Stimulated activated CD4-positive, alpha-beta T cell treated with anti-CD3 and anti-CD28 coated beads, Interleukin-1b, Interleukin-23, amount 100 ng/mL, for 48 hours (primary cell): ENCODE data around the gene SSX2IP.

Experiments used
- DNase-seq: peaks from one replicate; pipeline ENCODE4 v3.0.0-alpha.2; 2020

Gene SSX2IP

DNA sequence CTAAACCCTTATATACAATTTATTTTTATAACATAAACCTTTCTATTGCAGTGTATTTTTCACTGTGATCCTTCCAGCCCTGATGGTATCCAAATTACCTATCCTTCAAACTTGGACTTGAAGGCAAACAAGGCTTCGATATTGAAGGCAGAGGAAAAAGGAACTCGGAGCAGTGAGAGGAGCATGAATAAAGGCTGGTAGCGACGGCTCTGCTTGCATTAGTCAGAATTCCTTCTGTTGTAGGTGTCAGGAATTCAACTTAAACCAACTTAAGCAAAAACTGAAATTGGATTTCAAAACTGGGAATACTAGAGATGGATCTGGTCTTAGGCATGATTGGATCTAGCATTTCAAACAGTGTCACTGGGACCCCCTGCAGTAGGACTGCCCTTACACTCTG is 17.8 kb upstream of the SSX2IP start:
- DNase-seq: no peak

DNA sequence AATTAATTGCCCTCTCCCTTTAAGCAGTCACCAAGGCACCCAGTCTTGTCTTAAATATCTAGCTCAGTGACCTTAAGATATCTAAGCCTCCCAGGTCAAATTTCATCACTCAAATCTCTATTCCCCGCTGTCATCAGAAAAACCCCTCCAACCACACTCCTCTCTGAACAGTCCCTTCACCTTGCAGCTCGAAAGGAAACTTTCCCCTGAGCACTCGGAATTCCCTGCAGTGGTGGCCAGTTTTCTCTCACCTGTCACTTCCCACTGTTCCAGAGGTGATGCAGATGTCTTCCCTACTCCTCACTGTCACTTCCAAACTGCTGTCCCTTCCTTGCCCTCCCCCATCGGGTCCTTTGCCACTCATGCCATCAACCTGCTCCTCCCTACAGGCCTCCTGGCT is 15.3 kb upstream of the SSX2IP start:
- no peak for DNase-seq

DNA sequence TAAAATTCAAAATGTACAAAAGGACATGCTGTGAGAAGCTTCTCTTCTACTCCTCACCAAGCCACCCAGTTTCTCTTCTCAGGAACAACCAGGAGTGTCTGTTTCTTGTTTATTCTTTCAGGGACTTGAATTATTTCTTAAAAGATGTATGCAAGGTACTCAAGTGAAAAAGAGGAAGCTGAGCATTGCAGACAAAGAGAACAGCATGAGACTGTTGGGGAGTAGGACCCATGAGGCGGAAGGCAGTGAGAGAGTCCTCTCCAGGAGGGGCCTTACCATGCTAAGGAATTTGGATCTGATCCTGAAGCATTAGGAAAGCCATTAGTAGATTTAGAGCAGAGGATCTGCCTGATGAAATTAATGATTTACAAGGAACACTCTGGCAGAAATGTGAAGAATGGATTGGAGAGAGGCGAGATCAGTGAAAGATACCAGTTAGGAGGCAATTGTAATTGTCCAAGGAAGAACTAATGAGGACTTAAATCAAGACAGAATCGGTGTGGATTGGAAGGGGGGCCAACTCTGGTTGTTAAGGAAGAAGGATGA is 14.7 kb upstream of the SSX2IP start:
- DNase-seq: no peak

DNA sequence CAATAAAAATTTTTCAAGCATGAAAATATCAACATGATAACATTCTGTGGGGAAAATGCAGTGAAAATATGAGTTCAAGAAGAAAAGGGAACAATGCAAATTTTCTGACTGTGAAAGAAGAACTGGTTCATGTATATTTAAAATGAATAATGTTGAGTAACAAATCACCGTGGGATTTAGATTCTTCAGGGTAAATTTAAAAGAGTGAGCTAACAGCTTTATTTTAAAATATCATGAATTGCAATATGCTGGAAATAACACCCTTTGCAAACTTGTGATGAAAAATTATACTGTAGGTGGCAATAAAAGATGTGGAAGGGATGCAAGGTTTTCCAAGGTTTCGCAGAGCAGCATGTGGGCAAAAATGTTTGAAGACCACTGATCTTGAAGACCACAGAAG is 13.2 kb upstream of the SSX2IP start:
- no peak for DNase-seq

DNA sequence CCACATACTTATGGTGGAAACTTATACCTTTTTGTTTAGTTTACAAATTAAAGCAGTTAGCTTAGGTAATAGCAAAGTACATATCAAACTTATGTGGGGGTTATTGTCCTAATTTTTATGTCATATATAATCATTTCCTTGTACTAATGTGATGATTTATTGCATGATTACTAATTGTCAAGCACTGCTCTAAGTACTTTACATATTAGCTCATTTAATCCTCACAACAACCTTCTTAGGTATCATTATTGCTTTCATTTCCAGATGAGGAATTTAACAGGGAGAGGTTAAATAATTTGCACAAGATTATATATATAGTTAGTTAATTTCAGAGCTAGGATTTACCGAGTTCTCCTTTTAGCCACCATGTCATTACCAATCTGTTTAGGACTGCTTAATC is 11.9 kb upstream of the SSX2IP start:
- DNase-seq: no peak

DNA sequence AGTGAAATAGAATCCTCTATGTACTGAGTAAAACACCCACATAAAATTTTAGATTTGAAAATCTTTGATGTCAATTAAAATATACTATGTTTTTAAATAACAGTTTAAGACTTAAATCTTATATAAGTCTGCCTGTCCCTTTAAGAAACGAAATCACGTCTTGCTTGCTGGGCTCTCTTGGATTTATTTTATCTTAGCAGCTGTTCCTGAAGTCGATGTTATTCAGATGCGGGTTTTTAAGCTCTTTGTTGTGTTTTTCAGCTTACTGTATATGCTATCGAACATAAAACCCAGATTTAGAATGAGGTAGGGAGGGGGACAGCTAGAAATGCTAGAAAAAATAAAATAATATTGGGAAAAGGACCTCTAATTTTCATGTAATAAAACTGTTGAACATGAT is 11.1 kb upstream of the SSX2IP start:
- DNase-seq: no peak

DNA sequence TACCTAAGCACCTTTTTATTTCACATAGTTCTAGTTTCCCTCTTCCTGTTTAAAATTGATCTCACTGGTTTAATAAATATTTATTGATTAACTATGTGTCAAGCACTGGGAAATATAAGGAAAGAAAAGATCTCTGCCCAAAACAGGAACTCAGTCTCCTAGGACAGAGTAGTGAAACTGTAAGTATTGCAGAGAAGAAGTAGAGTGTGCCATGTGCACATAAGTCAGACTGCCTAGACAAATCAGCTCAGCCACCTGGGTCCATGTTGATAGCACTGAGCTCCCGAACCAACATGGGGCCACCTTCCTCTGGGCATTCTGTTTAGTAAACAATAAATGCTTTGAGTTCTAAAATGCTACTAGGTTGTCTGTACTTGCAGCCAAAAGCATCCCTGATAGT is 9.8 kb upstream of the SSX2IP start:
- DNase-seq: no peak

DNA sequence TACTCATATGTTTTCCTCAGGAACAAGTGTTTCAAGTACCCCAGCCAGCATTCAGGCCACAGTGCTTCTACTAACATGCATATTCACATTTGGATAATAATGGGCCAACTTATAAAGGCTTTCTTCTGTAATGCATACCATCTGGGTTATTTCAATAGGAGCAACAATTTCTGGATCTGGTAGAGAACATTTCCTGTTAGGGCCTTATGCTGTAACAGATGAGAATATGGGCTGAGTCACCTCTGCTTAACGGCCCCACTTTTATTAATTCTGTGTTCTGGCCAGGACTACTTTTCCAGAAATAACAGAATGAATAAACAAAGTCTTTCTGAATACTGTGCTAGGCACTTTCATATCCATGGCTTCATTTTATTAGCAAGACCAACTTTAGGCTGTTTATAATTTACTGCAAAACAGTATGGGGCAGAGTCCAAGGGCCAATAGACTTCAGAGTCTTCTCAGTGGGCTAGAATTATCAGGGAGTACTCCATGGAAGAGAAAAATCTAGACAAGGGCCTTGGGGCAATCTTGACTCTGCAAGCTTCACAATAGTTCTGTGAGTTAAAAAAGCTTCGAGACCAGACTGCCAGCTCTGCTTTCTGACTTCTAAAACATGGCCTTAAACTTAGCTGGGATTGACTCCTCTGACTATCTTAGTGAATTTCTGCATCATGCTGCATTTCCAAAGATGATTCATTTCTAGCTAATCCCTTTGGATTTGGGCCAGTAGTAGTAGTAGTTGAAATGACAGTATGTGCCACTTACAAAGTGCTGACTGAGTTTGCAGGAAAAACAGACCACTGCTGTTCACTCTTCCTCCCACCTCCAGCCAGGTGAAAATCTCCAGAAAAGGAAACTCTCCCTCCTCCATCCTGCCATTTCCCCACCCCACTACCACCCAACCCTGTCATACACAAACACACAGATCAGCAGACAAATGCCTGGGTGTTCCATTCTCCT is 8.2 kb upstream of the SSX2IP start:
- no peak for DNase-seq

DNA sequence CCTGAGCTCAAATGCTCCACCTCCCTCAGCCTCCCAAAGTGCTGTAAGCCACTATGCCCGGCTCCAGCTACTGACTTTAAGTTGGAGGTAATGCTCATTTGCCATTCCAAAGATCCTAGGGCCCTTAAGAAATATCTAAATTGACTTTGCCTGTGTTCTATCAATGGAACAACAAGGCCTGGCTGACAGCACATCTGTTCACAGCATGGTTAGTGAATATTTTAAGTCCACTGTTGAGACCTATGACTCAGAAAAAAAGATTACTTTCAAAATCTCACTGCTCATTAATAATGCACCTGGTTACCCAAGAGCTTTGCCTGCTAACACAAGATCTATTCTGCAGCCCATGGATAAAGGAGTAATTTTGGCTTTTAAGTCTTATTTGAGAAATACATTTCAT is 3.5 kb upstream of the SSX2IP start:
- DNase-seq: no peak

DNA sequence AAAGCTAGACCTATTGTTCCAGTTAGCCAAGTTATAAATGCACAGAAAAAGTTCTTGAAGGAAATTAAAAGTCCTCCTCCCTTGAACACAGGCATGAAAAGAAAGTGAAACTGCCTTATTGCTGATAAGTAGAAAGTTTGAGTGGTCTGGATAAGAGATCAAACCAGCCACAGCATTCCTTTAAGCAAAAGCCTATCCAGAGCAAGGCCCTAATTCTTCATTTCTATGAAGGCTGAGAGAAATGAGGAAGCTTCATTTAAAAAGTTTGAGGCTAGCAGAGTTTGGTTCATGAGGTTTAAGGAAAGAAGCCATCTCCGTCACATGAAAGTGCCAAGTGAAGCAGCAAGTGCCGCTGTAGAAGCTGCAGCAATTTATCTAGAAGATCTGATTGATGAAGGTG is 2.7 kb upstream of the SSX2IP start:
- DNase-seq: no peak

DNA sequence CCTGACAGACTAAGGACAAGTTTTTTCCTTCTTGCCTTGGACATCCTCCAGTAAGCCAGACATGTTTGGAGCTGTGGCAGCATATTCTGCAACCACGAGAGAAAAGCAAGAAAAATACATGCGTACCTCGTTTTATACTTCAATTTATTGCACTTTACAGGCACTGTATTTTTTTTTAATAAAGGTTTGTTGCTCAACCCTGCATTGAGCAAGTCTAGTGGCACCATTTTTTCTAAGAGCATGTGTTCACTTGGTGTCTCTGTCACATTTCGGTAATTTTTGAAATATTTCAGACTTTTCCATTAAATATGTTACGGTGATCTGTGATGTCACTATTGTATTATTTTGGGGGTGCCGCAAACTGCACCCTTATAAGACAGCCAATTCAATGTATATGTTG is 2.1 kb upstream of the SSX2IP start:
- DNase-seq: no peak

DNA sequence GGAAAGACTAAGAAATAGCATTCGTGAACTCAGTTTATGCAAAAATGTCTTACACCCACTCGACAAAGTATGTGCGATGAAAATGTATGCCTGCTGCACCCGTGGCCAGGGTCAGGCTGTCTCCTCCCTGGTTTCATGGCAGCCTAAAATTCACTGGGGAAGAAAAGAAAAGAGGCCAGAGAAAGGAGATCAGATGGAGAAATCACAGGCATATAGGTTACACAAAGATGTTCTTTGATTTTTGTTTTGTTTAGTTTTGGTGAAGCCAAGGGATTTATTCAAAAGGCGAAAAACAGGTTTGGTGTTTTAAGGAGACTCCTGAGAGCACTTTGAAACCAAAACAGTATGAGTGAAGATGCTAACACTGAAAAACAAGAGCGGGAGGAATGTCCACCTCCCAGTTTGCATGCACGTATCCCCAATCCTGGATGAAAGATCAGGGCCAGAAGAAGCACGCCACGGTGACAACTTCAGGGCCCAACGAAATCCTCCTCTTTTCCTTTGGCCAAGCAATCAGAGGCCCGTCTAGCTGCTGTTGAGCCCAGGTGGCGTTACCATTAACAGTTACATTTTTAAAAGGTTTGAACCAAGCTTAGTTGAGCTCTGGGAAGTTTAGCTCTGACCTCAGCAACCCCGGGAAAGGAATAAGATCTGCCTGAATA is 992 bp upstream of the SSX2IP start:
- no peak for DNase-seq

DNA sequence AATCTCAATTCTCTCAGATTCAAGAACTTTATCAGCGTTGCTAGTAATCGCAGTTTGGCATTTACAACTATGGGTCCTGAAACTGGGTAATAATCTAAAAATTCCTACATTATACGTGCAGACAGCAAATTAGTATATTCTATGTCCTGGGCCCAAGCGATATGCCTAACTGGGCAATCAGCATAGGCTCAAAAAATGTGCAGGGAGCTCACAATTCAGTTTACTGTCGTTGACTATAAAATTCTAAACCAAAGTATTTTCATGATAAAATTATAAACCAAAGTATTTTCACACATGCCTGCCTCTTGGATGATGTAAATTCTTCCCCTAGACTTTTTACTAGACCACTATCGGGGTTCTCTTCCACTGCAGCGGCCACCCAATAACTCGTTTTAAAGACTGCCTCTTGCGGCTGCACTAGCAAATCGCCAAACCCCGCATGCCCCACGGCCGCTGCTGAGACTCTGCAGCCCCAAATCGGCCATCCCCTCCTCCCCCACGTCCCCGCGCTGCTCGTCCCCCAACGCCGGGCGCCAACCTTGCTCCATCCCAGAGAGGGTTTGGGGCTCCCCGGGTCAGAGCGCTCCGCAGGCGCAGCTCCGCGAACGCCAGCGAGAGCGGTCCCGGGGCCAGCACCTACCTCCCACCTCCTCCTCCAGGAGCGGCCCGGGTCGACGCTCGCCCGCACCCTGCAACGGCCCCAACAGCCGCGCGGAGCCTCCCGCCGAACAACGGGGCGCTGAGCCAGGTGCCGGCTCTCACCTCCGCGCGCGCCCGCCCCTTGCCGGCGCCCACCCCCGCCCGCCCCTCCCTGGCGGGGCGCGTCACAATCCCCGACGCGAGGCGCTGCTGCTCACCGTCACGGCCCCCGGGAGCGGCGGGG is 506 bp downstream of the SSX2IP start:
- no peak for DNase-seq

DNA sequence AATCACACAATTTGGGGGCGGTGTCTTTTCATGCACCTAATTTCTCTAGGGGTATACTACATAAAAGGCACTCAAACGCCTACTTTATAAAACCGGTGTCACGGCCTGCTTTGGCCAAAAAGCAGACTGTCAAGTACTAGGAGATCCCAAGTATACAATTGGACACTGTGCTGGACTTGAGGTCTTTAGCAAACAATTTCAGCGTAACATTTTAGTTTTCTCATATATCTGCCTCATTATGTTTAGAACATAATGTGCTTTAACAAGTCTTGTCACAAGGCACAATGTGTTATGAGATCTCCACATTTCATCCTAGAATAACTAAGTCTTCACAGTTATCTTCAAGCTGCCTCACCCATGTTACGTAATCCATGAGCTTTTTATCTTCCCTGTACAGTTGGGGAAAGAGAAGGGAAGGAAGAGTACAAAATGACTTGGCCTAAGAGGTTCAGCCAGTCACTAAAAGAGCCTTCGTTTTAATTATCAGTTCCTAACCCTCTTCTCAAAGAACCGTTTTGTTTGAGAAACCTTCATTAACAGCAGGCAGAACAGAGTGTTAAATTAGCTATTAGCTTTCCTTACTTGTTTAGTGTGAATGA is 1.7 kb downstream of the SSX2IP start:
- no peak for DNase-seq

DNA sequence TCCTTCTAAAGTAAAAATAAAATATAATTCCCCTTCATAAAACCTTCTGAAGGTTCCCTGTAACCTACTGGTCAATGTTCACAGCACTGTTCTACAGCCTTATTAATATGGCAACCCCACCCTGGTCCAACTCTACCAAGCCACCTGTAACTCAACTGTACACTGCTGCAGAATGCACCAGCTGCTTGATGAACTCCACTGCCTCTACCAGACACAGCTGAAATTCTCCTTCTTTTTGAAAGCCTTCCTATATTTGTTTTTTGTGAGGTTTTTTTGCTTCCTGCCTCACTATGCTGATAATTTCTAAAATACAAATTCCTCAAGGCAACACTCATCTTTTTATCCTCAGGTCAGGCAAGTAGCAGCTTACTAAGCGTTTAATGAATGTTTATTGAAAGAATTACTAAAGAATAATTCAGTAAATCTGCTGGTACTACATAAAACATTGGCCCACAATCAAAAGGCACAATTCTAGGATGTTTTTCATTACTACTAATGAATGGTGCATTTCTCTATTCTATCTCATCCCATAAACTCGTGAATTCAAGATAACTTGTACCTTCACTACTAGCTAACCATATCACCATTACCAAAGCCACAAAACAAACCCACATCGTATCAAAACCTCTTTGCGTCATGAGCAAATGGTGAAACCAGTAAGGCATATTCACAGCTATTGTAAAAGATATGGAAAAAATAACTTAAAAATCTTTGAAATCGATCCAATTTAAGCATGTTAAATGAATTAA is 2.4 kb downstream of the SSX2IP start:
- DNase-seq: no peak

DNA sequence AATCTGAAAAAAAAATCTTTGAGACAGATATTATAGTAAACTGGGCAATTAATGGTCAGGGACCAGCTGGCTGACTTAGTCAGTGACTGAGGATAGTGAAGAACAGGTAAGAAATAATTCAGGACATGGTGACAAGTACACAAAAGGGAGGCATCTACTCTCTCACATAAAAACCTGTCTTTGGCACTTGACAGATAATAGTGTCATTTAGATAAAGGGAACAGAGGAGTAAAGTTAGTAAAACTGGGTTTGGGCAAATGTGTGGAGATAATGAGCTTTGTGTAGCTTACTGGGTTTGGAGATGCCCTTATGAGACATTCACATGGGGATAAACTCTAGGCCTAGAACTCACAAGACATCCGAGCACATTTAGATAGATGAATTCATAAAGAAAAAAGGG is 4.0 kb downstream of the SSX2IP start:
- no peak for DNase-seq

DNA sequence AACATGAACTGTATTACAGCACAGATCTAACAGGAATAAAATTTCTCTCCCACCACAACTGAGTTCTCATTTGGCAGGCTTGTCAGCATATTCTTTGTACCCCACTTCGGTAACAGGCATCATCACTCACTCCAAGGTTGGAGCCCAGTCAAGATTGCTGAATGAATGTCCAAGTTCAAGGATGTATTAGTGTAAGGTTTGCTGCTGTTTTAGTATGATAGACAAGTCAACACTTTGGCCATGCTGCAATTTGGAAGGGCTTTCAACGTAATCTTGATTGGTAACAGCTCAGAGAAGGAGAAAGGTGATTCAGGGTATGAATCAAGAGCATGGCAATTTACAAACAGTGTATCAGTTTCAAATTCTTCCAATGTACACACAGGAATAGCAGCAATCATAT is 6.8 kb downstream of the SSX2IP start:
- DNase-seq: no peak

DNA sequence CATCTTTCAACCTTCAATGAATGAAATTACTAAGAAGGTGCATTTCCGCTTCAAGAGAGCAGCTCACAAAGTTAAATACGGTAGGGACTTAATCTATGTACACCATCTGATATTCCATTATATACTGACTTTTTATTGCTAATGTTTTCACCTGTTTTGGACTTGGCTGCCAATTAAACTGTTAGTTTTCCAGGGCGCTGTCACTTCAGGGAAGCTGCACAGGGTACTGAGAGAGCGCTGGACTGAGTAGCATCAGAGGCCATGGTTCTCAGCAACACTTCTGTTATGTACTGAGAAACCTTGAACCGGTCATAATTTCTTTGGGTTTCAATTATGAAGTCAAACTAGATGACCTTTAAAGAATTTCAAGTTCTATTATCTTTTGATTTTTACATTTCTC is 8.2 kb downstream of the SSX2IP start:
- DNase-seq: no peak

DNA sequence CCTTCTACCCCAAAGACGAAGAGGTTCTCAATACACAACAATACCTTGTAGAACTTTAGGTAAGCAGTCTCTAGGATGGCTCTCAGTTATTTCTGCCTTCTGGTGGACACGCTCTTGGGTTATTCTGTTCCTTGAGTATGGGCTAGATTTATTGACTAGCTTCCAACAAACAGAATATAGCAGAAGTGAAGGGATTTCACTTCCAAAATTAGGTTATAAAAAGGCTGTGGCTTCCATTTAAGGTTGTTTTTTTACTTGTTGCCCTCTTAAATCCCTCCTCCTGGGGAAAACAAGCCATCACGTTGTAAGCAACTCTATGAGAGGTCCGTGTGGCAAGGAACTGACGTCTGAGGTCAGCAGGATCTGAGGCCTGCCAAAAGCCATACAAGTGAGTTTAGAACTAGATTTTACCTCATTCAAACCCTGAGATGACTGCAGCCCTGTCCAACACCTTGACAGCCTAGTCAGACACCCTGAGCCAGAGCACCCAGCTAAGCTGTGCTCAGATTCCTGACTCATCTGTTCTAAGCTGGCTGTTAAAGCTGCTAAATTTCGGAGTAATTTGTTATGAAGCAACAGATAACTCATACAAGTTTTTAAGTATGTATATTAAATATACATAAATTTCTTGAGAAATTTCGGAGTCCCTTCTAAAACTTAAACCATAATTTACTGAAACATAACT is 12.7 kb downstream of the SSX2IP start:
- DNase-seq: no peak

DNA sequence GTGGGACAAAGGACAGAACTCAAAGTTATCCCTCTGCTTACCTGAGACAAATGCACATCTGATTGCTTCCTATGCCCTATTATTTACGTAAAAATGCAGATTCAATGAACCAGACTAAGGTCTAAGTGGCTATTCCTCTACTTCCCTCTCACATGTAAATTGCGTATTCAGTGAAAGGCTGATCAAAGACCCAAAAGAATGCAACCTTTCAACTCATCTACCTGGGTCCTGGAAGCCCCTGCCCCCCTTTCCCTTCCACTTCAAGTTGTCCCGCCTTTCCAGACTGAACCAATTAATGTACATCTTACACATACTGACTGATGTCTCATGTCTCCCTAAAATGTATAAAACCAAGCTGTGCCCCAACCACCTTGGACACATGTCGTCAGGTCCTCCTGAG is 14.6 kb downstream of the SSX2IP start:
- DNase-seq: no peak

DNA sequence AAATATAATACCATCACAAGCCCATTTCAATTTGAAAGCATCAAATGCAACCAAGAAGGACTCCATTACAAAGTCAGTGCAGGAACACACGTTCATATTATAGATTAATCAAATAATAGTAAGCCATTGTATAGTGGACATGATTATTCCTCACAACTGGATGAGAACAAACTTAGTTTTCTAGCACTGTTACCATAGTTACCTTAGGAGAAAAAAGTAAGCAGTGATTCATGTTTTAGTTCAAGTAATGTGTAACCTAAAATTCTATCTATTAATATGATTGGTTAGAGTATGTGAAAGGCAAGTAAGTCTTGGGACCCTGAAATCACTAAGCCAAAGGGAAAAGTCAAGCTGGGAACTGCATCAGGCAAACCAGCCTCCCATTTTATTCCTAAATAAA is 15.2 kb downstream of the SSX2IP start:
- DNase-seq: no peak
